ENCODE measurements around the gene ANKRD18A. TPM values are rescaled to one million over a fixed set of nuclear protein-coding genes. Genes with fewer than 3 reads are reported as not detected.

The ANKRD18A gene
- 1 to 10 TPM in 3 of 4 donors, under 1 TPM in 1; 0.60 to 4.8 (median 2.3) TPM for polyA plus RNA-seq (ENCODE audit: insufficient read length in 4 of 4)

- peak in 3 of 4 donors; percentile 67 to 76 (median 70) for DNase-seq (ENCODE audit: low read depth in 4 of 4, low spot score in 3 of 4)
Measured at GRCh38 chr9:38620483-38621433, at the start of gene ANKRD18A. ANKRD18A (minus strand) TSS chr9:38620596; CDS start chr9:38620285, 311 bp downstream.

- no peak for DNase-seq (ENCODE audit: low read depth in 4 of 4, low spot score in 3 of 4)
Measured at GRCh38 chr9:38668791-38669466, 48.5 kb upstream of the ANKRD18A start.

- no peak for DNase-seq (ENCODE audit: low read depth in 4 of 4, low spot score in 3 of 4)
Measured at GRCh38 chr9:38662763-38663593, 42.6 kb upstream of the ANKRD18A start.

- DNase-seq (ENCODE audit: low read depth in 4 of 4, low spot score in 3 of 4), result no peak
Measured at GRCh38 chr9:38659538-38659937, 39.1 kb upstream of the ANKRD18A start.

GRCh38 chr9:38656896-38657295, 36.5 kb upstream of the ANKRD18A start:
- DNase-seq (ENCODE audit: low read depth in 4 of 4, low spot score in 3 of 4), result no peak

- no peak for DNase-seq (ENCODE audit: low read depth in 4 of 4, low spot score in 3 of 4)
Measured at GRCh38 chr9:38652486-38652885, 32.1 kb upstream of the ANKRD18A start.

GRCh38 chr9:38652044-38652443, 31.6 kb upstream of the ANKRD18A start:
- DNase-seq (ENCODE audit: low read depth in 4 of 4, low spot score in 3 of 4), result no peak

GRCh38 chr9:38651400-38652042, 31.1 kb upstream of the ANKRD18A start:
- no peak for DNase-seq (ENCODE audit: low read depth in 4 of 4, low spot score in 3 of 4)

- DNase-seq (ENCODE audit: low read depth in 4 of 4, low spot score in 3 of 4), result no peak
Measured at GRCh38 chr9:38650564-38650963, 30.2 kb upstream of the ANKRD18A start.

- no peak for DNase-seq (ENCODE audit: low read depth in 4 of 4, low spot score in 3 of 4)
Measured at GRCh38 chr9:38649731-38650363, 29.5 kb upstream of the ANKRD18A start.

GRCh38 chr9:38644601-38645000, 24.2 kb upstream of the ANKRD18A start:
- no peak for DNase-seq (ENCODE audit: low read depth in 4 of 4, low spot score in 3 of 4)

GRCh38 chr9:38643815-38644173, 23.4 kb upstream of the ANKRD18A start:
- DNase-seq (ENCODE audit: low read depth in 4 of 4, low spot score in 3 of 4), result no peak

GRCh38 chr9:38642951-38643814, 22.8 kb upstream of the ANKRD18A start:
- DNase-seq (ENCODE audit: low read depth in 4 of 4, low spot score in 3 of 4), result no peak

- DNase-seq (ENCODE audit: low read depth in 4 of 4, low spot score in 3 of 4), result no peak
Measured at GRCh38 chr9:38641985-38642864, 21.8 kb upstream of the ANKRD18A start.

- DNase-seq (ENCODE audit: low read depth in 4 of 4, low spot score in 3 of 4), result no peak
Measured at GRCh38 chr9:38641142-38641541, 20.7 kb upstream of the ANKRD18A start.

- no peak for DNase-seq (ENCODE audit: low read depth in 4 of 4, low spot score in 3 of 4)
Measured at GRCh38 chr9:38639577-38639940, 19.2 kb upstream of the ANKRD18A start.

- no peak for DNase-seq (ENCODE audit: low read depth in 4 of 4, low spot score in 3 of 4)
Measured at GRCh38 chr9:38638881-38639576, 18.6 kb upstream of the ANKRD18A start.

Data from left renal pelvis (tissue), 4 donors.